SIG-M5 treated with dmso at 0.1 percent for 504 hours (cell line): Measurements from ENCODE around the gene PRAC2.
A peak's percentile ranks its signal among the peaks of the same experiment; 100 is the strongest.

ENCODE experiments used
- DNase-seq: peaks from one replicate; lab custom pipeline; 2025; ENCODE audit not compliant: unreplicated experiment; lab: John Stamatoyannopoulos, UW

The PRAC2 gene

GRCh38 chr17:48719642-48720265 lies 3.2 kb upstream of the PRAC2 start:
- DNase-seq, result no peak

GRCh38 chr17:48720266-48721008 lies 2.5 kb upstream of the PRAC2 start:
- no peak for DNase-seq

GRCh38 chr17:48721009-48721402 lies 2.0 kb upstream of the PRAC2 start:
- no peak for DNase-seq

- no peak for DNase-seq
Observed at GRCh38 chr17:48722201-48722907, 631 bp upstream of the PRAC2 start, which contains the start of gene PRAC1. TSS of gene PRAC1 (minus strand) at chr17:48722518. CDS start at chr17:48722392, 126 bp downstream.

GRCh38 chr17:48723423-48724250 lies 652 bp downstream of the PRAC2 start:
- no peak for DNase-seq

GRCh38 chr17:48724251-48725003 lies 1.4 kb downstream of the PRAC2 start:
- DNase-seq, result peak; percentile 53

- no peak for DNase-seq
Observed at GRCh38 chr17:48725004-48725287, 2.0 kb downstream of the PRAC2 start.

GRCh38 chr17:48725288-48726064 lies 2.5 kb downstream of the PRAC2 start:
- no peak for DNase-seq

- DNase-seq, result no peak
Observed at GRCh38 chr17:48726114-48726915, 3.3 kb downstream of the PRAC2 start.

GRCh38 chr17:48726916-48727286 lies 3.9 kb downstream of the PRAC2 start:
- no peak for DNase-seq

- DNase-seq, result no peak
Observed at GRCh38 chr17:48727415-48728175, 4.6 kb downstream of the PRAC2 start.

- peak; percentile 49 for DNase-seq
Observed at GRCh38 chr17:48728232-48729231, 5.5 kb downstream of the PRAC2 start, which contains the start of gene HOXB13. TSS of gene HOXB13 (minus strand) at chr17:48728750. CDS start at chr17:48728593, 157 bp downstream.

- no peak for DNase-seq
Observed at GRCh38 chr17:48729335-48730239, 6.6 kb downstream of the PRAC2 start.

- no peak for DNase-seq
Observed at GRCh38 chr17:48730240-48730550, 7.2 kb downstream of the PRAC2 start.

GRCh38 chr17:48731355-48731754 lies 8.4 kb downstream of the PRAC2 start:
- DNase-seq, result no peak
